ENCODE measurements around the gene GUCA1C.

GUCA1C gene

DNA sequence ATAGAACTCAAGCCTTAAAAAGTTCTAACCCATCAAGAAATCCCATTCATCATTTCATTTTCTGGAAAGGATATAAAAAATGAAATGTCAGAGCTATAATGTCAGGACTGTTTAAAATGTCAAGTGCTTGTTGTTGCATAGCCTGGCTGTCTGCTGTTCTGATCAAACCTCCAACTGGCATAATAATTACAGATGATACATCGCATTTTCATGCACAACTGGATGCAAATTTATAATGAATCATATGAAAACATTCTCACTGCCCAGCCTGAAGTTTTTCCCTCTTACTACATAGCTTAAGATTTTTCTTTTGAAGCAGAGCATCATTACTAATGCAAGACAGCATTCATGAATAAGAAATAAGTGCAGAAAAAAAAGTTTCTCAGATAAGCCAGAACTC is 46.5 kb downstream of the GUCA1C start:
- POLR2A ChIA-PET = no interaction called here
- CTCF ChIA-PET = interaction anchor here (0.6 to 0.7 kb wide), 2 partner anchors 262 to 407 kb away, joined by 3 read pairs; no protein-coding TSS in a partner anchor
- TF ChIP-seq NFRKB (IDR thresholded peaks at IDR 0.05) = no peak
- TF ChIP-seq SUZ12 (IDR thresholded peaks at IDR 0.05) = no peak
- no peak for TF ChIP-seq HDGF (IDR thresholded peaks at IDR 0.05; ENCODE audit: borderline replicate concordance)
- no peak for TF ChIP-seq CTBP1 (IDR thresholded peaks at IDR 0.05; ENCODE audit: borderline replicate concordance)
- no peak for TF ChIP-seq FOXM1 (IDR thresholded peaks at IDR 0.05; ENCODE audit: borderline replicate concordance)
- TF ChIP-seq ZNF384 (IDR thresholded peaks at IDR 0.05) = no peak
- TF ChIP-seq FOXA1 (IDR thresholded peaks at IDR 0.05) = no peak
- no peak for TF ChIP-seq ELF4 (IDR thresholded peaks at IDR 0.05)
- TF ChIP-seq L3MBTL2 (conservative IDR thresholded peaks at IDR 0.05) = no peak
- no peak for TF ChIP-seq LEF1 (IDR thresholded peaks at IDR 0.05; ENCODE audit: borderline replicate concordance)
- TF ChIP-seq FOXK2 (IDR thresholded peaks at IDR 0.05) = no peak
- no peak for TF ChIP-seq SP1 (IDR thresholded peaks at IDR 0.05)
- no peak for TF ChIP-seq BHLHE40 (IDR thresholded peaks at IDR 0.05; ENCODE audit: borderline replicate concordance)
- no peak for TF ChIP-seq ARNT (IDR thresholded peaks at IDR 0.05)
- DNase-seq (ENCODE audit: extremely low spot score) = no peak

DNA sequence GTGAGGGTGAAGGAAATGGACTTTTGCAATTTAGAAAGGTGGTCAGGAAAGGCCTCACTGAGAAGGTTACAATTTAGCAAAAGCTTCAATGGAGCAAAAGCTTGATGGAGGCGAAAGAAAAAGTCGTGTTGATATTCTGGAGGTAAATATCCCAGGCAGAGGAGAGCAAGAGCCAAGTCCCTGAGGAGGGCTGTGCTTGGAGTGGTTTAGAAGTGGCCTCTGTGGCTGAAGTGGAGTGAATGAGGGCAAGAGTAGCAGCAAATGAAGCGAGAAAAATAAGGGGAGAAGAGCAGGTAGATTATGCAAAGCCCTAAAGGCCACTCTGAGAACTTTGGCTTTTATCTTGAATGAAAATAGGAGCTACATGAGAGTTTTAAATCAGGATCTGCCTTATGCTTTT is 54.1 kb downstream of the GUCA1C start:
- TF ChIP-seq ELF4 (IDR thresholded peaks at IDR 0.05) = no peak
- no peak for TF ChIP-seq SP1 (IDR thresholded peaks at IDR 0.05)
- no peak for TF ChIP-seq ZNF384 (IDR thresholded peaks at IDR 0.05)
- TF ChIP-seq FOXM1 (IDR thresholded peaks at IDR 0.05; ENCODE audit: borderline replicate concordance) = no peak
- TF ChIP-seq LEF1 (IDR thresholded peaks at IDR 0.05; ENCODE audit: borderline replicate concordance) = no peak
- TF ChIP-seq SUZ12 (IDR thresholded peaks at IDR 0.05) = no peak
- no peak for TF ChIP-seq L3MBTL2 (conservative IDR thresholded peaks at IDR 0.05)
- TF ChIP-seq BHLHE40 (IDR thresholded peaks at IDR 0.05; ENCODE audit: borderline replicate concordance) = no peak
- ChIA-PET POLR2A (no interaction called here), CTCF (interaction anchor here (0.7 kb wide), 1 partner anchor 19 kb away, joined by 3 read pairs; no protein-coding TSS in a partner anchor)
- DNase-seq (ENCODE audit: extremely low spot score) = no peak

DNA sequence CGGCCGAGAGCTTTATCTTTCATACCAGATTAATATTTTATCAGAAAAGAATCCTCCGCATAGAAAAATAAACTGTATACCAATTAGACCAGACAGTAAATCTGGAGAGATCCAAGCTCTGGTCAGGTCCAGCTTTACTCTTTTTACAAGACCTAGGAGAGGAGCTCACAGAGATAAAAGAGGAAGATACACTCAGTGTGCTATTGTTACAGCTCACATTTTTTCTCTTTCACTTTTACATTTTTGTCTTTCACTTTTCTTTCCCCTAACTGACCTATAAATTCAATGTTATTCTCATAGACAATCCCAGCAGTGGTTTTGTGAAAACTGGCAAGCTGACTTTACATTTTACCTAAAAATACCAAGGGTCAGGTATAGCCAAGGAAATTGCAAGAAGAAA is 55.8 kb downstream of the GUCA1C start:
- no peak for DNase-seq (ENCODE audit: extremely low spot score)
- ChIA-PET CTCF (no interaction called here), POLR2A (no interaction called here)
- no peak for TF ChIP-seq FOXM1 (IDR thresholded peaks at IDR 0.05; ENCODE audit: borderline replicate concordance)
- TF ChIP-seq TARDBP (IDR thresholded peaks at IDR 0.05) = no peak
- no peak for TF ChIP-seq BHLHE40 (IDR thresholded peaks at IDR 0.05; ENCODE audit: borderline replicate concordance)
- no peak for TF ChIP-seq L3MBTL2 (conservative IDR thresholded peaks at IDR 0.05)
- no peak for TF ChIP-seq LEF1 (IDR thresholded peaks at IDR 0.05; ENCODE audit: borderline replicate concordance)
- TF ChIP-seq CTBP1 (IDR thresholded peaks at IDR 0.05; ENCODE audit: borderline replicate concordance) = no peak
- TF ChIP-seq ZNF384 (IDR thresholded peaks at IDR 0.05) = no peak
- no peak for TF ChIP-seq HDGF (IDR thresholded peaks at IDR 0.05; ENCODE audit: borderline replicate concordance)
- TF ChIP-seq FOXA1 (IDR thresholded peaks at IDR 0.05) = no peak
- TF ChIP-seq NFRKB (IDR thresholded peaks at IDR 0.05) = no peak
- no peak for TF ChIP-seq SUZ12 (IDR thresholded peaks at IDR 0.05)
- TF ChIP-seq, protein P1, sequence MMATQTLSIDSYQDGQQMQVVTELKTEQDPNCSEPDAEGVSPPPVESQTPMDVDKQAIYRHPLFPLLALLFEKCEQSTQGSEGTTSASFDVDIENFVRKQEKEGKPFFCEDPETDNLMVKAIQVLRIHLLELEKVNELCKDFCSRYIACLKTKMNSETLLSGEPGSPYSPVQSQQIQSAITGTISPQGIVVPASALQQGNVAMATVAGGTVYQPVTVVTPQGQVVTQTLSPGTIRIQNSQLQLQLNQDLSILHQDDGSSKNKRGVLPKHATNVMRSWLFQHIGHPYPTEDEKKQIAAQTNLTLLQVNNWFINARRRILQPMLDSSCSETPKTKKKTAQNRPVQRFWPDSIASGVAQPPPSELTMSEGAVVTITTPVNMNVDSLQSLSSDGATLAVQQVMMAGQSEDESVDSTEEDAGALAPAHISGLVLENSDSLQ (IDR thresholded peaks at IDR 0.05) = no peak
- TF ChIP-seq FOXK2 (IDR thresholded peaks at IDR 0.05) = no peak
- no peak for TF ChIP-seq SP1 (IDR thresholded peaks at IDR 0.05)
- TF ChIP-seq ELF4 (IDR thresholded peaks at IDR 0.05) = no peak
- TF ChIP-seq ARNT (IDR thresholded peaks at IDR 0.05) = no peak

DNA sequence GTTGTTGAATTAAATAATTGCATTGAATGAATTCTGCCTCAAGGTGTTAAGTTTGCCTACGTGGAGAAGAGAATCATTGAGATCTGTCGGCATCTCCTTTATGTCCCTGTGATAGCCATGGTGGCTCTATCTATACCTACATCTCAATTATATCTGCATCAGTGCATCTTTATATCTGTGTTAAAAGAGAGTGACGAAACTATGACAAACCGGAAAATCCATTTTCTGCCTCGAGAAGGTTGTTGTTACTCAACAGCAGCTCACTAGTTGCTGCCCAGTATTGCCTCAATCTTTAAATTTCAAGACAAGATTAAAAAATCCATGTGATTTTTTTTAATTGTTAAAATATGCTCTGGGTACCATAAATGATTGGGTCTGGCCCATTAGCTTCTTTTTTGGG is 58.7 kb downstream of the GUCA1C start:
- CTCF ChIA-PET = interaction anchor here (1.0 kb wide), 1 partner anchor 20 kb away, joined by 3 read pairs; no protein-coding TSS in a partner anchor
- TF ChIP-seq ZNF384 (IDR thresholded peaks at IDR 0.05) = no peak
- TF ChIP-seq ARNT (IDR thresholded peaks at IDR 0.05) = no peak
- TF ChIP-seq, protein P1 (IDR thresholded peaks at IDR 0.05) = no peak
- TF ChIP-seq HDGF (IDR thresholded peaks at IDR 0.05; ENCODE audit: borderline replicate concordance) = no peak
- TF ChIP-seq SP1 (IDR thresholded peaks at IDR 0.05) = no peak
- no peak for TF ChIP-seq TARDBP (IDR thresholded peaks at IDR 0.05)
- TF ChIP-seq CTBP1 (IDR thresholded peaks at IDR 0.05; ENCODE audit: borderline replicate concordance) = no peak
- TF ChIP-seq ELF4 (IDR thresholded peaks at IDR 0.05) = no peak
- TF ChIP-seq SUZ12 (IDR thresholded peaks at IDR 0.05) = no peak
- no peak for TF ChIP-seq NFRKB (IDR thresholded peaks at IDR 0.05)
- no peak for TF ChIP-seq FOXA1 (IDR thresholded peaks at IDR 0.05)
- no peak for DNase-seq (ENCODE audit: extremely low spot score)
- POLR2A ChIA-PET = no interaction called here

DNA sequence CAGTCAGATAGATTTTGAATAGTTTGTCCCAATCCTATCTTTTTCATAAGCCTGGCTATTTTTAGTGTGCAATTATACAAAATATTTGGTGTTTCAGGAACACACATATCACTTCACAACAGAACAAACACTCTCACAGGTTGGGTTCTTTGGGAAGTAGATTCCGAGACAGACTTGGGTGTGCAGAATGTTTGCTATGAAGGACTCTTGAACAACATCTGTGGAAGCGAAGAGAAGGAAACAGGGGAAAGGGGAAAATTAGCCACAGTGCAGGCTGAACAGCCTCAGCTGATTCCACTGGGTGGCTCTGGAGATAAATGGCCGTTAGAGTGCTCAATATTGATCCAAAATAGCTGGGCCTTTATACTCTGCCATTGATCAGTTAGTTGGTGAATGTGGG is 61.8 kb downstream of the GUCA1C start:
- POLR2A ChIA-PET = no interaction called here
- DNase-seq (ENCODE audit: extremely low spot score) = no peak
- CTCF ChIA-PET = interaction anchor here (0.7 kb wide), 1 partner anchor 656 kb away, joined by 3 read pairs; no protein-coding TSS in a partner anchor
- TF ChIP-seq, protein P1 (IDR thresholded peaks at IDR 0.05) = no peak
- TF ChIP-seq TARDBP (IDR thresholded peaks at IDR 0.05) (no peak), SUZ12 (IDR thresholded peaks at IDR 0.05) (no peak), SP1 (IDR thresholded peaks at IDR 0.05) (no peak), FOXM1 (IDR thresholded peaks at IDR 0.05; ENCODE audit: borderline replicate concordance) (no peak), LEF1 (IDR thresholded peaks at IDR 0.05; ENCODE audit: borderline replicate concordance) (no peak), ARNT (IDR thresholded peaks at IDR 0.05) (no peak), FOXA1 (IDR thresholded peaks at IDR 0.05) (no peak), FOXK2 (IDR thresholded peaks at IDR 0.05) (no peak), CTBP1 (IDR thresholded peaks at IDR 0.05; ENCODE audit: borderline replicate concordance) (no peak), NFRKB (IDR thresholded peaks at IDR 0.05) (no peak), HDGF (IDR thresholded peaks at IDR 0.05; ENCODE audit: borderline replicate concordance) (no peak), ELF4 (IDR thresholded peaks at IDR 0.05) (no peak), ZNF384 (IDR thresholded peaks at IDR 0.05) (no peak), L3MBTL2 (conservative IDR thresholded peaks at IDR 0.05) (no peak), BHLHE40 (IDR thresholded peaks at IDR 0.05; ENCODE audit: borderline replicate concordance) (no peak)

DNA sequence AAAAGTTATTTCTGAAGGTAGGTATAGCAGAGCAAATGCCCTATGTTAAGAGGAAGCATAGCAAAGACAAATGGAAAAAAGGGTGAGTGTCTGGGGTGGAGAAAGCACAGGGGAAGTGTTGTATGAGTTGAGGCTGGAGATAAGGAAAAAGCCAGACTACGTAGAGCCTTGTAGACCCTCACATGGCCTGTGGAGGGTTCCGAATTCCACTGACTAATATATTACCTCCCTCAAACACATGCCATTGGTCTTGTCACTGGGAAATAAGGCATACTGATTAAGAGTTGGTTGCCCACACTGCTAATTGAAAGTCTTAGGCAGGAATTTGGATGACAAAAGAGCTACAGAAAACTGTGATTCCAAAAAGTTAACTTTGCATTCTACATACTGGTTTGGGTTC is 65.9 kb downstream of the GUCA1C start:
- POLR2A ChIA-PET = no interaction called here
- CTCF ChIA-PET = no interaction called here
- TF ChIP-seq LEF1 (IDR thresholded peaks at IDR 0.05; ENCODE audit: borderline replicate concordance) (no peak), ZNF384 (IDR thresholded peaks at IDR 0.05) (no peak), SUZ12 (IDR thresholded peaks at IDR 0.05) (no peak), FOXK2 (IDR thresholded peaks at IDR 0.05) (no peak), TARDBP (IDR thresholded peaks at IDR 0.05) (no peak), L3MBTL2 (conservative IDR thresholded peaks at IDR 0.05) (no peak), ARNT (IDR thresholded peaks at IDR 0.05) (no peak), SP1 (IDR thresholded peaks at IDR 0.05) (no peak), FOXA1 (IDR thresholded peaks at IDR 0.05) (no peak)
- TF ChIP-seq, protein P1 (IDR thresholded peaks at IDR 0.05) = no peak
- no peak for DNase-seq (ENCODE audit: extremely low spot score)

Data from HEK293T (cell line).